ENCODE measurements around the gene CEP78.

GRCh38 chr9:78319197-78320029 lies 83.5 kb downstream of the CEP78 start:
- TF ChIP-seq POLR2AphosphoS5 (IDR thresholded peaks at IDR 0.05) (no peak), CTCF (IDR thresholded peaks at IDR 0.05 in 8 of 11, conservative IDR thresholded peaks at IDR 0.05 in 3 of 11) (no peak)
